Kidney tubule cell (primary cell): ENCODE measurements around the gene MYH15.
"Not testable (repeated sequence)": the region's sequence is repeated elsewhere in the genome, so short reads cannot be mapped to it uniquely, and the experiment has no call there.

Experiments used
- DNase-seq: peaks from one replicate; pipeline ENCODE4 v3.0.0-alpha.2; 2018; ENCODE audit warnings: low spot score

MYH15 gene

DNA sequence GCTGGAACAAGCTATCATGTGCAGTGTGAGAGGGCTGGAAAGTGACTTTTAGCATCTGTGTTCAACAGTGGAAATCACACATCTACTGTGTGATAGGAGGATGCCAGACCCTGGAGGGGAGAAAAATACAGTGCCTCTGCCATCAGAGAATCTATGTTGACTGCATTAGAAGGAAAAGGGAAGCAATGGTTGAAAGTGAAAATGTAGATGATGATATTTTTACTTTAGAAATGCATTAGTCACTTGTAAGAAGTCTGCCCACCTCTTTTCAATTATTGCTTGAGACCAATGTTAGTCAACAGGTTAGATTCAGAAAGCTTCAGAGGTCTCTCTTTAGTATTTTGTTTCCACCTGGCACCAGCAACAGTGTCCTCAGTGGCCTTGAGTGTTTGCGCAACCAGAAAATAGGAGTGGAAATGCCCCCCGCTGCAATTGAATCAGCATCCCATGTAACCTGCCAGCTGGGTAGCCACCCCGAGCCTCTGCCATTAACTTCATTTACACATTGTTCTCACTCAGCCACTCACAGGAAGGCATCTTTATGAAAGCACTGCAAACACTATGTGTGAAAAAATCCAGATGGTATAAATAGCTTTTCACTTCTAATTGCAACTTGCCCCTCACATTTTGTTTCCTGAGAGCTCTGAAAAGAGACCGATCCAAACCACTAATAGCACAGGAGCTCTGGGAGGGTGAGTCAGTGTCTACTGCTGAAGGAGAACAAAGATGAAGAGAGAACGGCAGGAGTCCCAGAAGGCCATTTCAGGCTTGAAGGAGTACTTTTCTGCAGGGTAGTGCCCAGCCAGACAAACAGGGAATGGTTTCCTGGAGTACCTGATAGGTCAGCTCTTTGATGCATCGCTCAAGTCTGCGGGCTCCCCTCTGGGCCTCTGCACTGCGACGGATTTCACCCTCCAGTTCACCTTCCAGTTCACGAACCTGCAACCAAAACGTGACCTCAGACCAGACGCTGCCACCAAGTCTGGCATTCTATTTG lies 122.0 kb downstream of the MYH15 start:
- no peak for DNase-seq

DNA sequence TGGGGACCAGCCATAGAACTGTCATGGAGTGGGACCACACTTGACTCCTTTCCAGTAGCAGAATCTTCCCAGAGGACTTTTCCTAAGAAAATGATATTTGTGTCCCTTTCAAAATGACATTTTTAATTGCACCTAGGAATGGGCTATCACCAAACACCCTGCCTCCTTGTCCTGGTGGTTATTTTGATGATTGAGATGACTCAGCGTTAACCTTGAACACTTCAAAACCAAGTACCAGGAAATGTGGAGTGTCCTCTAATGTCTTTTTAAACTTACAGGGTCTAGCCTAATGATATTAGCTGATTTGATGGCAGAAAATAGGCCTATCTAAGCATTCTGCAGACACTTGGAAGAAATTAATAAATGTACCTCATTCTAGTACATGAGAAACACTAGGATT lies 123.3 kb downstream of the MYH15 start:
- DNase-seq: no peak

DNA sequence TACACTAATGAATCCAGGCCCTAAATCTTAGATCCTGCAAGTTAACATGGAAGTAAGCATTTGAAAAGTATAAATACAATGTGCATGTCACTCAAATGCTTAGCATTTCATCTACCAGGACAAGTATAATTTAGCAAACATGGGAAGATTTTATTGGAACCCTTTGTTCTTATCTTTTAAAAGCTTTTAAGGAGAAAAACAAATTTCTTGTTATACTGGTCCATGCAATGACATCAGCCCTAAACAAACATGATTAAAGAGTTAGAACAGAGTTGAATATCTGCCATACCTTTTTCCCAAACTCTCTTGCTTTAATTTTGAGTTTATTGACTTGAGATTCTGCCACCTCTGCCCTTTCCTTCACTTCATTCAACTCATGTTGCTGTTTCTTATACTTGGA lies 127.1 kb downstream of the MYH15 start:
- no peak for DNase-seq

DNA sequence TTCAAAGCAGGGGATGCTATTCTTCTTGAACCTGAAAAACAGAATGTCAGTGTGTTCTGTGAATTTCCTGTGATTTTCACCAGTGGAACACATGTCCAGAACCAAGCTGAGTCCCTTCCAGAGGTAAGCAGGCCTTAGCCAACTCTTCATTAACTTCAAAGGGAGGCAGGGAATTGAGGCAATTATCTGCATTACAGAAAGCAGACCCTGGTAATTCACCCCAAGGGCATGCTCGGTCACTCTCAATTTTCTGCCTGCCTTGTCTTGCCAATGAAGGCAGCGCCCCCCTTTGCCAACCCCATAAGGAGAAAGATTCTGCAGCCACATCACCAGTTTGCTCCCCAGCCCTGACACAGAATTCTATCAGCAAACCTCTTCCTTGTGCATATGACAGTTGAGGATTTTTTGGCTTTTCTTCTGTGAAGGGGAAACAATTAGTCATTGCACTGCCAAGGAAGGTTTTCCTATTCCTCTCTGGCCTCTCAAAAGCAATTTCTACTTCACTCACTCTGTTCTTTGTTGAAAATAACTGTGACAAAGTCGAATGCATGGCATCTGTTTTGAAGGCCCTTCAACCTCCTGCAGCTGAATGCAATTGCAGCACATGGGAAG lies 128.8 kb downstream of the MYH15 start:
- no peak for DNase-seq

DNA sequence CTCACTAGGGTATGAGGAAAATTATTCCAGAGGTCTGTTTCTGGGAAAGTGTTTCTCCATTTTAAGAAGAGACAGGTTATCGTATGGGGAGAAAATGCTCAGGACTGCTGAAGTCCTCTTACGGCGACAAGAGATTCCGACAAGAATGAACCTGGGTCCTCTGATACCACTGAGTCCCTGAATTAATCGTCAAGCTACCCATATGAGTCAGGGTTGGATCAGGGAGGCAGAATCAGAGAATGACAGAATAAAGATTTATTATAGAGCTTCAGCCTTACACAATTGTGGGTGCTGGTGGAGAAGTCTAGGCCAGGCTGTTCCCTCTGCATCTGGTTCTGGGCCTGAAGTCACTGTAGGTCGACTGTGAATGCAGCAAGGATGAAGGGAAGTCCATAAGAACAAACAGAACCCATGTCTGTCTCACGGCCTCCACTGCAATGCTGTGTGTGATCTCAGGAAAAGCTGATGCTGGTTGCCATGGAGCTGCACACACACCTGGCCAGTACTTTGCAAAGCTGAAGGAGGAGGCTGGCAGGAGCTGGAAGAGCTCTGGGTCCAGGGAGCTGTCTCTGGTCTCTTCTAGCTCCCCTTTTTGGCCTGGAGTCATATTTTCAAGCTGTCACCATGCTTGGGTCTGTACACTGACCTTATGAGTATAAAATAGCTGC lies 130.1 kb downstream of the MYH15 start:
- DNase-seq: no peak

DNA sequence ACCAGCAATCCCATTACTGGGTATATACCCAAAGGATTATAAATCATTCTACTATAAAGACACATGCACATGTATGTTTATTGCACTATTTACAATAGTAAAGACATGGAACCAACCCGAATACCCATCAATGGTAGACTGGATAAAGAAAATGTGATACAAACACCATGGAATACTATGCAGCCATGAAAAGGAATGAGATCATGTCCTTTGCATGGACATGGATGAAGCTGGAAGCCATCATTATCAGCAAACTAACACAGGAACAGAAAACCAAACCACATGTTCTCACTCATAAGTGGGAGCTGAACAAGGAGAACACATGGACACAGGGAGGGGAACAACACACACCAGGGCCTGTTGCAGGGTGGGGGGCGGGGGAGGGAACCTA lies 131.4 kb downstream of the MYH15 start:
- not testable (repeated sequence) for DNase-seq

DNA sequence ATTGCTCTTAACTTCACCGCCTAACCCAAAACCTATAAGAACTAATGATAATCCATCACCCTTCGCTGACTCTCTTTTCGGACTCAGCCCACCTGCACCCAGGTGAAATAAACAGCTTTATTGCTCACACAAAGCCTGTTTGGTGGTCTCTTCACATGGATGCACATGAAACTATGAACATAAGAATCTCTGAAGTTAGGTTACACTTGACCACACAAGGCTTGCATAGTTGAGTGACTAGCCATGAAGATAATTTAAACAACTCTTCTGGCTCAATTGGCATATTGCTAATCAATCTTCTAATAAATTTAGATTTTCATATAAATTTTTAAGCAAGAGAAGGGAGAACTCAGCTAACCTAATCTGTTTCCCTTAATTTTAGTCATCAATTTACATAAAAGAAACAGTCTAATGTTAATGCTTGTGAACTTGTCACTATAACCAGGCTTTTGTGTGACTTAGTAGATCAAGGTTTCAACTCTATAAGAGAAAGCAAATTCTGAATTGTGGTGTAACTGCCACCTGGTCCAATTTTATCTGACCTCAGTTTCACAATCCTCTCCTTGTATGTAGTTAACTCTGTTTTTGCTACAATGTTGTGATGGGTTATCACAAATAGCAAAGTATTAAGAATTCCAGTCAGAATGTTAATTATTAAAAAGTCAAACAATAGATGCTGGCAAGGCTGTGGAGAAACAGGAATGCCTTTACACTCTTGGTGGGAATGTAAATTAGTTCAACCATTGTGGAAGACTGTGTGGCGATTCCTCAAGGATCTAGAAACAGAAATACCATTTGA lies 132.0 kb downstream of the MYH15 start:
- DNase-seq: peak; percentile 26

DNA sequence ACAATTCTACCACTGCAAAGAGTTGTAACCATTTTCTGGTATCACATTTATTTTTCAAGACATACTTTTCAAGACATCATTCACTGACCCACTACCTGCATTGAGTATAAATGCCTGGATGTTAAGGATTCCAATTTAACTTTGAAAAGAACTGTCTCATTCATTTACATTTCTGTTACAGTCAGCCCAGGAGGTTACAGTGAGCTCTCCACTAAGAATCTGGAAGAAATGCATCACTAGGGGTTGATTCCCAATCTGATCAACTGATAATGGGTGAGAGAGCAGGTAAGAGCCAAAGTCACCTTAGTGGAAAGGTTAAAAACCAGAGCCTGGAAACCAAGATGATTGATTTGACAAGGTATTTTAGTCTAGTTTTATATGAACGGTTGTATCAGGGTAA lies 133.0 kb downstream of the MYH15 start:
- DNase-seq: no peak

DNA sequence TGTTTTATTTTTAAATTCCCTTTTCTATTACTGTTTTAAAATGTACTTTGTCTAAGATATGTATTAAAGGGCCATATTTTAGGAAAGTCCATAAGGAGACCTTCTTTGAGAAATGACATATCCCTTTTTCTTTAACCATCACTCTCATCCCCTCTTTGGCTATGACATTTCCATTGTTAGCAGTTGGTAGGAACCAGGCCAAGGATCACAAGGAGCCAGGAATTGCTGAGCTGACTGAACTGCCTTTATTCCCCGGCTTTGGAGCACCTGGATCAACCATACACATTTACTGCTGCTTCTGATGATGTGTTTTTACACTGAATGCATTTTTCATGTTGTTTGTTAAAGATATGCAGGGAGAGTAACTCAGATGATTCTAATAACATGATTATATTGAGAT lies 134.4 kb downstream of the MYH15 start:
- no peak for DNase-seq

DNA sequence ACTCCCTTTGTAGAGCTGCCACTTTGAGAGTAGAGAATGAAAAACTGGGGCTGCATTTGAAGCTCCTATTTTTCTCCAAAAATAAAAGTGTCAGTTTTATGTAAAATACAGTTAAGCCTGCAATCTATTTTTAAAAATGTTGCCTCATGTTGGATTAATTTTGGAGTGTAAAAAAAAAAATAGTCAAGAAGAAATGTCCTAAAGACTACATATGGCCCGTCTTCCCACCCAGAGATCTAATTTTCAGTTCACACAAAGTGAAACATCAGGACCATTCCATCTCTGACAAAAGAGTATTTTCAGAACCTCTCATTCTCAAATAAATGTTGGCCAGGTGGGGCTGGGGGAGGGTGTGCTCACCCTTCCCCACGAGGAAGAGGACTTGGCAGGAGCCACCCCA lies 151.4 kb downstream of the MYH15 start:
- no peak for DNase-seq

DNA sequence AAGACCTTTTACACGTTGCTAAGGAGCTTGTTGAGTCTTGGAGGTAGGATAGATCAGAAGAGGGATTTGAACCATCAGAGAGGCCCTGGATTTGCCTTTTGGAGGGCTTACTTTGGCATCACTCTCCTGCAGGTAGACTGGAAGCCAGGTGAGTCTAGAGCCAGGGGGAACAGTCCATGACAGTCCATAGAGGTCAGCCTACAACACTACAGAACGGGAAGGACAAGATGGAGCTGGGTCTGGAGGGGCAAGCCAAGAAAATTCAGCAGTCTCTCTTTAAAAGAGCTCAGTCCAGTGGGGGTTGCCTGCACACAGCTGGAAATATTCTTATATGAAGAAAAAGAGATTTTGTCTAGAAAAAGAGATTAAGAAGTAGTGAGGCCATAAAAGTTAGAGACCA lies 153.4 kb downstream of the MYH15 start:
- DNase-seq: no peak

DNA sequence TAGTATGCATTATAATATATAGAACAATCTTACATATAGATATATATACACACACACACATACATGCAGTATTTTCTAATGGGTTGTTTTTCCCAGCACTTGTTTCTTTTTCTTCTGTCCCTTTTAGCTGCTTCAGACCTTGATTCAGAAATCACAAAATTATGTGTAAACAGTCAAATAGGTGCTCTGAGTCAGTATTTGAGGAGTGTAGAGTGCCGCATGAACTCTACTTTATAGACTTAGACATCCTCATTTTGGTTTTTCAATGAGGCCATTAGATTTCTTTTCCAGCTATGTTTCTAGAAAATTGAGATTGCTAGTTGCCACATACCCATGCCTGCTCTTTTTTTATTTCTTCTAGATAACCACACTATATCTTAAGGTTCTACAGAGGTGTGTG lies 155.8 kb downstream of the MYH15 start:
- no peak for DNase-seq

DNA sequence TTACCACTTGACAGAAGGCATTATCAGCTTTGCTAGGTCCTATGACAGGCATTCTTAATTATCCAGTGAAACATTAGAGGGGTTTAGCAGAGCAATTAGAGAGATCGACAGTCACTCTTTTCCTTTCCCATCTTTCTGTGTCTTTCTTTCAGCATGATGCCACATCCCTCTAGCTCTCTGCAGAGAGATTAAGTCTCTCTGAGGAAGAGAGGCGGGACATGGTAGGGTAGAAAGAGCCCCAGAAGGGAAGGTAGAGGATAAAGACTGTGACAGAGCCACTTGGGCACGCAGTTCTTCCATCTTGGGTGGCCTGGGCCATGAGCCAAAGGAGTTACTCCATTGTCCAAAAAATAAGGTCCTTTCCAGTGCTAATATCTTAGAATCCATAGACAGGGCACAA lies 158.2 kb downstream of the MYH15 start:
- DNase-seq: no peak

DNA sequence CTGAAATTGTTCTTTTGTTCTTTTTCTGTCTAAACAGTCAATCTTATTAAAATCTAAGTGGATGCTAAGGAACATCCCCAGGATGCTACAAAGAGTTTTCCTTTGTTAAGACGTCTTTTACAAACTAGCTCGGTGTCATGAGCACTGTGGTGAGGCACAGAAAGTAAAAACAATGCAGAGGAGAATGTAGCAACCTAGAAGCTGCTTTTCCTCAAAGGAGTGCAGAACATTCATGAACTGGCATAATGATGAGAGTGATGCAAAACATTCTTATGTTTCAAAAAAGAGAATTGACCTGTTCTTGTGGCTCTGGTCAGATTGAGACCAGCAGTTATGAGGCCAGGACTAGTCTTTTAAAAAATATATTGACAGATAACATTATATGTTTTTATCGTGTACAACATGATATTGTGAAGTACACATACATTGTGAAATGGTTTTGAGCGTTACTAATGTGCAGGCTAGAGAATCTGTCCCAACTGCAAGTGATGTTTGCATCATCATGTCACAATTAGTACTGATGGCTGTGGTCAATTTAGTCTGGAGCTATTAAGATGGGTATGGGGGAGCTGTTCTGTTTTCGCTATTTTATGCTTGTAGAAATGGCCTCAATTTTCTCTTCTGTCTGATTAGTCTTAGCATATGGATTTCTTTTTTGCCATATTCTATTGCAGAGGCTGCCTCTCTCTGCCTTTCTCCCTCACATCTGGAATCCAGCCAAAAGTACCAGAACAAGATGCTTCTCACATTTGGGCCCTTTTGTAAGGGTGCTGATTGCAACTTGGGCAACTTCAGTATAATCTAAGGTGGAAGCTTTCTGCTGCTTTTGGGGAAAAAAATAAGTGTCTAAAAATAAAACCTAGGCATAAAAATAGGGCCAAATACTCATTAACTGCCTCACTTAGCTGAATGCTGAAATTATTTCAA lies 163.8 kb downstream of the MYH15 start:
- DNase-seq: peak; percentile 35

DNA sequence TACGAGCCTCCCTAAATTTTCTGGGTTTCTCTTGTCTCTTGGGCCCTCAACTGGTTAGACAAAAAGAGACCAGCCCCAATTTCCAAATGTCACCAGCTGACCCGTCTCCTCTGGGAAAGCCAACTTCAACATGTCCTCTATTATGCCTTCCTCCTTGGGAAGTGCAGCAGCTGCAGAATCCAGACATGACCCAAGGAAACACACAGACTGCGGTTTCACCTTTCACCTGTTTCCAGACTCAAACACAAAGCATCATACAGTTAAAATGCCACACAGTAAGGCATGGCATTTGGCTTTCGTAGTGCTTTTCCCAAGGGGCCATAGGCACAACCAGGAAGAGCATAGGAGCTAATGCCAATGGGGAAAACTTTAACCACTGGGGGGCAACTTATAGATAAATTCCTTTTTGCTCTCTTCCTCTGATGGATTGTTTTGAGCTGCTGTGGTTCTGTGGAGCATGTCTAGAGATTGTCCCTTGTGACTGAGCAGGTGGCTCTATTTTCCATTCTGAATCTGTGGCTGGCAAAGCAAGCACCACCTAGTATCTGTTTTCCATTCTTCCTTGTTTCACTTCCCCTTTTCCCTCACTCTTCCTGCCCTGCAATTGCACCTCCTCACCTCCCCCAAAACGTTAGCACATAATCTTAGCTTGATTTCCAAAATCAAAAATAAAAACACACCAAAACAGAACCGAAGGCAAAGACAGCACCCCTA lies 164.7 kb downstream of the MYH15 start:
- peak; percentile 79 for DNase-seq

DNA sequence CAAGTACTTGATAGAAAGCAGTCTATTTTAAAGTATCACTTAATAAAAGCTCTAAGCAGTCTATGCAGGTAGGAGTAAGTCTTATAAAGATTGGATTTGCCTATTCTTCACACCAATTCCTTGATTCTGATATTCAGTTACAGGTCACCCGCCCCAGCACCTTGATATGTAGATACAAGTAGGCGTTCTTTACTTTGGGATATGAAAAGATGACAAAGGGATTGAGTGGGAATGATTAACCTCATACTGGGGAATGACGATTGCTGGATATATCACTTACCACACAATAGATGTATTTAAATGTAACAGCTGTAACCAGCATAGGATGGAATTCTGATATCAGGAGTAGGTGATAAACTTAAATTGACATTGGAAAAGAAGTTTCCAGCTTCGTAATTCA lies 166.9 kb downstream of the MYH15 start:
- no peak for DNase-seq

DNA sequence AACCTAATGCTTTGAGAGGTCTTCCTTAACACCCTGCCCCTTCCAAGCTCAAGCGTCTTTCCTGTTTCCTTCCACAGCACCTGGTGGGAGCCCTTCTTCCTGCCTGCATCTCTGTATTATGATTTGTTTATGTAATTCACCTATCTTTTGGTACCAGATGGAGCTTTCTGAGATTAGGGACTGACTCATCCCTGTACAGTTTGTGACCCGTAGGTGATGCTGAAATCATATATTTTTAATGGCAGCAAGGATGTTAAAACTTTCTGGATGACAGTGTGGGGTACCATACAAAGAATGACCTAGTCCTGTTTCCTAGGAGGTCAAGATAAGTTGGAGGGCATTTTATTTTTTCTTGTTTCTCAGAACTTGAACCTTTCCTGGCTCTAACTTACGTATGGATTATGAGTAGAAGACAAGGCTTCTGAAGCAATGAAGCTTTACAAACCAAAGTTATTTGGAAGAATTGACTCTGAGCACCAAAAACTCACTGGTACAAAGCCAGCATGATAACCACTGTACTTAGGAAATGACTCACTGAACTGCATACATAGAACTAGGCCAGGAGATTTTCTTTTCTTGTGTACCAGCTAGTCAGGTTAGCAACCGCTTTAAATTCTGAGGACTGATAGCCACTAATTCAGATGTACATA lies 167.4 kb downstream of the MYH15 start:
- DNase-seq: peak; percentile 50

DNA sequence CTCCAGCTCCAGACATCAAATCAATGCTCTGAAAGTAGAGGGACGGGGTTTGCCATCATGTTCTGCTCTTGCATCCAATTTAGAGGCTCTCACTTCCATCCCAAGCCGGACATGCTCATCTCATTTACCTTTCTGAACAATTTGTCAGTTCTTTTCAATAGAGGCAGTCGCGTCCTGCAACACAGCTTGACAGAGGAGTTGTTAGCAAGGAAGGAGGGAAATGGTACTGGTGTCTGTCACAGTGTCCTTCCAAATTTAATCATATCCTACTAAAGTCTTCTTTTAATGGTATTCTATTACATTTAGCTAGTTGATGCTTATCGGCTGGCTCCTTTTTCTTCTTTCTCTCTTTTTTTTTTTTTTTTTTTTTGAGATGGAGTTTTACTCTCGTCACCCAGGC lies 168.5 kb downstream of the MYH15 start:
- no peak for DNase-seq

DNA sequence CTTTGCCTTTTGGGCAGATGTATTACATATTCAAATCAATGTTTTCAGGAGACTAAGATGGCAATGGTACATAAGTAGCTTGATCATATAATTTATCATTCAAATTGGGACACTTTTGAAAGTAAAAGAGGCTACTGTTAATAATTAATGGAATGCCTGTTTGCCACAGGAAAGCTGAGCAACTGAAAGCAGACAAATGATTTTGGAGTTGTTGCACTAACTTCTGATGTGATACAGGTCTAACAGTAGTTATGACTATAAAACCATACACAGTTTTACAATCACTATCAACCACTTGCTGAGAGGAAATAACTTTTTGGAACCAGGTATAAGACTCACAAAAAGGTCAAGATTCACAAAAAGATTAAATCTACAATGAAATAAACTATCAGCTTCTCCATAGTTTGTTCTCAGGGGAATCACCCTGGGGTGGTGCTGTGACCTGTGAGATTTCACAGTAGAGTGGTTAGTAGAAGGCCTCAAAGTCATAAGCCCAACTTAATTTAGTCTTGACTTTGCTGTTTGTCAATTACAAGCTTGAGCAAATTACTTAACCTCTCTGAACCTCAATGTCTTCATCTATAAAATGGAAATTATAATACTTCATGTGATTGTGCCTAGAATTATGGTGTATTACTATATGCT lies 171.4 kb downstream of the MYH15 start:
- peak; percentile 38 for DNase-seq
